Ovary (tissue), 3 donors: ENCODE data around the gene ZNF273.
"Not testable (repeated sequence)": the region's sequence is repeated elsewhere in the genome, so short reads cannot be mapped to it uniquely, and the experiment has no call there.

Source experiments
- EP300 ChIP-seq: sonication (generic); formaldehyde crosslinking; IDR thresholded peaks from one replicate; pipeline ENCODE4 v1.6.1; 2017; ENCODE audit warnings: antibody characterized with exemption
- POLR2A ChIP-seq: fragments of 450-650 bp; IDR thresholded peaks from one replicate; pipeline ENCODE4 v1.6.1; 2017; ENCODE audit warnings: antibody characterized with exemption, mild to moderate bottlenecking, moderate library complexity
- TF ChIP-seq, protein P1 (sequence below), 3 donors: fragments of 450-650 bp in 2 of 3; fragments of 200-600 bp in 1 of 3; IDR thresholded peaks; one replicate each; pipeline versions ENCODE4 v1.5.1 to v1.8.0; 2016 to 2022; ENCODE audit warnings: antibody characterized with exemption in 3 of 3, mild to moderate bottlenecking in 1 of 3
- donor health status: DM: no; HTN: no; CAD: no.

DNA sequence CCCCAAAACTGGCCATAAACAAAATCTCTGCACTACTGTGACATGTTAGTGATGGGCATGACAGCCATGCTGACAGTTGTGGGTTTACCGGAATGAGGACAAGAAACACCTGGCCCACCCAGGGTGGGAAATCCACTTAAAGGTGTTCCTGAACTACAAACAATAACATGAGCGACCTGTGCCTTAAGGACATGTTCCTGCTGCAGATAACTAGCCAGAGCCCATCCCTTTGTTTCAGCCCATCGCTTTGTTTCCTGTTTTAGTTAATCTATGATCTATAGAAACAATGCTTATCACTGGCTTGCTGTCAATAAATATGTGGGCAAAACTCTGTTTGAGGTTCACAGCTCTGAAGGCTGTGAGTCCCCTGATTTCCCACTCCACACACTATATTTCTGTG lies 39.5 kb upstream of the ZNF273 start:
- TF ChIP-seq, protein P1, sequence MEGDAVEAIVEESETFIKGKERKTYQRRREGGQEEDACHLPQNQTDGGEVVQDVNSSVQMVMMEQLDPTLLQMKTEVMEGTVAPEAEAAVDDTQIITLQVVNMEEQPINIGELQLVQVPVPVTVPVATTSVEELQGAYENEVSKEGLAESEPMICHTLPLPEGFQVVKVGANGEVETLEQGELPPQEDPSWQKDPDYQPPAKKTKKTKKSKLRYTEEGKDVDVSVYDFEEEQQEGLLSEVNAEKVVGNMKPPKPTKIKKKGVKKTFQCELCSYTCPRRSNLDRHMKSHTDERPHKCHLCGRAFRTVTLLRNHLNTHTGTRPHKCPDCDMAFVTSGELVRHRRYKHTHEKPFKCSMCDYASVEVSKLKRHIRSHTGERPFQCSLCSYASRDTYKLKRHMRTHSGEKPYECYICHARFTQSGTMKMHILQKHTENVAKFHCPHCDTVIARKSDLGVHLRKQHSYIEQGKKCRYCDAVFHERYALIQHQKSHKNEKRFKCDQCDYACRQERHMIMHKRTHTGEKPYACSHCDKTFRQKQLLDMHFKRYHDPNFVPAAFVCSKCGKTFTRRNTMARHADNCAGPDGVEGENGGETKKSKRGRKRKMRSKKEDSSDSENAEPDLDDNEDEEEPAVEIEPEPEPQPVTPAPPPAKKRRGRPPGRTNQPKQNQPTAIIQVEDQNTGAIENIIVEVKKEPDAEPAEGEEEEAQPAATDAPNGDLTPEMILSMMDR (IDR thresholded peaks at IDR 0.05) = not testable (repeated sequence)
- TF ChIP-seq POLR2A, EP300: not testable (repeated sequence)
